ENCODE results near the gene ELMO1.
"Not testable (repeated sequence)": the region's sequence is repeated elsewhere in the genome, so short reads cannot be mapped to it uniquely, and the experiment has no call there.

The ELMO1 gene

DNA sequence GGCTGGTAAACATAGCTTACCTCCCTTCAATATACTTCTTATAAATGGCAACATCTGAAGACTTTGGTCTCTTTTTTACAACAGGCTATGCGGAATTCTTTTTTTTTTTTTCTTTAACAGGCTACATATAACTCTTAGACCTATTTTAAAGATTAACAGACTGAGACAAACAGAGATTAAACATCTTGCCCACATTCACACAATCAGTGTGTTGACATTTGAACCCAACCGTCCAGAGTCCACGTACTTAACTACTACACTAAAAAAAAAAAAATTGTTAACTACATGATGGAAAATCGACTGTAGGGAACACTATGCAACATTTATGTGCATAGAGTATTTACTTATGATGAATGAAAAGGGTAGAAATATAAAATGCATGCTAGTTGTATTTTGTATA lies 298.5 kb downstream of the ELMO1 start:
- in situ Hi-C loops (cut with MboI; ENCODE audit: low sequenced_read_pairs) = no loop called here

DNA sequence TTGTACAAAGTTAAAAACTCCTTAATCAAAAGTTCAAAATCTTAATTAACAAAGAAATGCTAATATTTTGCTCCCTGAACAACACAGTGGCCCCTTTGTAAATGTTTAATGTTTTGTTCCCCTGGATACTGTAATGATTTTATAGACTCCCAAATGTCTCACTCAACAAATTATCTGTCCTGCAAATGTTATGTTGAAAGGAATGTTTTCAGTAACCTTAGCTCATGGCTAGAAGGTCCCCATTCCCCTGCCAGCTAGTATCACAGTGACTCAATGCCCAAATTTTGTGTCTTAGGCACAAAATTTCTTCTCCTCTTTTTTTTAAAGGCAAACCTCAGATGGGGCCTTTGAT lies 298.9 kb downstream of the ELMO1 start:
- in situ Hi-C loops (cut with MboI; ENCODE audit: low sequenced_read_pairs) = no loop called here

DNA sequence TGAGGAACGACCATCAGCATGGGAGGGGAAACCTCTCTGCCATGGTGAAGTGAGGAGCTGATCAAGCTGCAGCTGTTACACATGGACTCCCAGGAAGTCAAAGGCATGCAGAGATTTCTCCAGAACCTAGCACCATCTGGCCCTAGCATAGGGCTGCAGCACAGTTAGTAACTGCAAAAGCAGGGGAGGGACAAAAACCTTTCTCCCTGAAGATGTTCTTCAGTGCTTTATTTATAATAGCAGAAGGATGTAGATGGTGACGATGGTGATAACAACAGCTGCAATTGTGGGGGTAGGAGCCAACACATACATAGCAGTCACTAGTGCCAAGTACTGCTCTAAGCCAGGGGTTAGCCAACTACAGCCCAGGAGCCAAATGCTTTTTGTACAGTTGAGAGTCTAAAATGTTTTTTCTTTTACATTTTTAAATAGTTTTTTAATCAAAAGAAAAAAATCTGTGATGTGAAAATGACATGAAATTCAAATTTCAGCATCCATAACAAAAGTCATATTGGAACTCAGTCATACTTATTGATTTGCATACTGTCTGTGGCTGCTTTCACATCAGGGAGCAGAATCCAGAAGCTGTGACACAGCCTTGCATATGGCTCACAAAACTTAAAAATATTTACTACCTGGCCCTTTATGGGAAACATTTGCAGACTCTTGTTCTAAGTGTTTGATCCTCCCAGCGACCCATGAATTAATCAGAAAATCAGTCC lies 299.5 kb downstream of the ELMO1 start:
- in situ Hi-C loops (cut with MboI; ENCODE audit: low sequenced_read_pairs) = no loop called here

DNA sequence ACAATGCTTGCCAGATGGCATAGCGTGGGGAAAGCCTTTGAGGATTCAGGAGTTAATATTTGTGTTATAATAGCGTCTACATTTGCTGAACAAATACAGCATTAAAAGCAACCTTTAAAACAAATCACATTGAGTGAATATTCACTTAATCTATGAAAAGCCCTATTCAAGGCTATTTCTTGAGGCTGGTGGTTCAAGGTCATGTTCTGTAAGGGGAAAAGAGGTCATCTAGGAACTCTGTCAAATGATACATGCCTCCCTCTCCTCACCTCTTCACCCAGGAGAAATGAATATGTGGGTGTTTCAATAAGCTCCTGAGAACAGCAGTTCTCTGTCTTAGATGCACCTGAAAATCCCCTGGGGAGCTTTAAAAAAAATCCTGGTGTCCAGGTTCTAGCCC lies 303.0 kb downstream of the ELMO1 start:
- in situ Hi-C loops (cut with MboI; ENCODE audit: low sequenced_read_pairs) = no loop called here

DNA sequence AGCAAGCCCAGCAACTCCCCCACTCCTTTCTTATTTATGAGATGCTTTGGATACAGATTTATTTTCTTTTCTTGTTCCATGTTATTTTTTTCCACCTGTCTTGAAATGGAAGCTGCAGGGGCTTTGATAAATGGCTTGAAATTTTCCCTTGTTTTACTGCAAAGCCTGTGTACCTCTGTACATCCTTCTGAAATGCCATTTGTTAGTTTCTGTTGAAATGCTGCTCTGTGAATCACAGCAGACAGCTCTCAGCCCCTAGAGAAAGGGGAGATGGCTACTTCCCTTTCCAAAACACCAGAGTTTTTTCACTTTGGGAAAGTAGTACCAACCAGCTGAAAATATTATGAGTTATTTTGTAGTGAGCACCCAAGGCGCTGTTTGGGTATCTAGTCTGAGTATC lies 304.2 kb downstream of the ELMO1 start:
- in situ Hi-C loops (cut with MboI; ENCODE audit: low sequenced_read_pairs) = no loop called here

DNA sequence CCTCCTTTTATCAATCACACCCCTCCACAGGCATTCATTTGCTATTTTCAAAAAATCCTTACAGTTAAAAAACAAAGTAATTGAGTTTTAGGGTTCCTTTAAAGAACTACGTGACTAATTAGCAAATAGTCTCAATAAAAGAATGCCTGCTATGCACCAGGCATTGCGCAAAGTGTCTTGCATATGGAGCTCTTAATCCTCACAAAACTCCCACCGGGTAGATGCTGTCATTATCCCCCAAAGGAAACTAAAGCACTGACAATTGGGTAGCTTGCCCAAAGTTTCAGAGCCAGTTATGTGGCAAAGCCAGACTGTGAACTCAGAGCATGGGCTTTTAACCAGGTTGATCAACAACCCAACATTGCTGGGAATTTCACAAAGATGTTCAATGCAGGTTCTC lies 305.7 kb downstream of the ELMO1 start:
- in situ Hi-C loops (cut with MboI; ENCODE audit: low sequenced_read_pairs) = no loop called here

DNA sequence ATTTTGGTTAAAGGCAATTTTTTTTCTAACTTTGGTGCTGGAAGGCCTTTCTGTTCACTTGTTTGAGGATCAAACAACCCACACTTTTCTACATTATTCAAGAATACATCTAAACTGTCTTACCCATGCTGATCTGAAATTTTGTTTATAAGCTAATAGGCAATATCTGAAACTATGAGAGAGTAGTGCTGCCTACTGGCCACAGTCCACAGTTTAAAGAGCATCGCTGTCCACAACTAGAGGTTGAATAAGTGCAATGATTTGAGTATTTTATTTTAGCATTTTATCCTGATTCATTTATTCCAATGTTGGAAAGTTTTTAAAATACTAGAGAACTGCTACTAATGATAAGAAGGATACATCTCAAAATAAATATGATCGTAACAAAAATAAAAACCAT lies 306.9 kb downstream of the ELMO1 start:
- in situ Hi-C loops (cut with MboI; ENCODE audit: low sequenced_read_pairs) = no loop called here

DNA sequence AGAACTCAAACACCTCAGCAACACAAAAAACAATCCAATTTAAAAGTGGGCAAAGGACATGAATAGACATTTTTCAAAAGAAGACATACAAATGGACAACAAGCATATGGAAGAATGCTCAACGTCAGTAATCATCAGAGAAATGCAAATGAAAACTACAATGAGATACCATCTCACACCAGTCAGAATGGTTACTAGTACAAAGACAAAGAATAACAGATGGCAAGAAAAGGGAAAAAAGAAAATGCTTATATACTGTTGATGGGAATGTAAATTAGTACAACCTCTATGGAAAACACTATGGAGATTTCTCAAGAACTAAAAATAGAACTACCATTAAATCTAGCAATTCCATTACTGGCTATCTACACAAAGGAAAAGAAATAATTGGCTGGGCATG lies 314.8 kb downstream of the ELMO1 start:
- in situ Hi-C loops (cut with MboI; ENCODE audit: low sequenced_read_pairs) = not testable (repeated sequence)

DNA sequence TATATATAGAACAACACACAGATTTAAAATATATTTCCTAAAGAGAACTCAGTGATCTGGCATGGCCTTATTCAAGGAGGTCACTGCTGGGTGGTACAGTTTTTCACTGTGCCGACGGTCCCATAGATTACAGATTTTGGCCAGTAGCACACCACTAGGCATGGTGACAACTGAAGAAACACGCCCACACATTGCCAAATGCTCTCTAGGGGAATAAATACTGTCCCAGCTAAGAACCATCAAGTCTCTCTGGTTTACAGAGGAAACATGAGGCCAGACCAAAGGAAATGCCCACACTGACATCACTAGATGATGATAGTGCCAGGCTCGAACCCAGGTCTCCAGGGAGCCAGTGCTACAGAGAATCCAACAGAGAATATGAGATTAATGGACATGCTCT lies 316.8 kb downstream of the ELMO1 start:
- in situ Hi-C loops (cut with MboI; ENCODE audit: low sequenced_read_pairs) = no loop called here

DNA sequence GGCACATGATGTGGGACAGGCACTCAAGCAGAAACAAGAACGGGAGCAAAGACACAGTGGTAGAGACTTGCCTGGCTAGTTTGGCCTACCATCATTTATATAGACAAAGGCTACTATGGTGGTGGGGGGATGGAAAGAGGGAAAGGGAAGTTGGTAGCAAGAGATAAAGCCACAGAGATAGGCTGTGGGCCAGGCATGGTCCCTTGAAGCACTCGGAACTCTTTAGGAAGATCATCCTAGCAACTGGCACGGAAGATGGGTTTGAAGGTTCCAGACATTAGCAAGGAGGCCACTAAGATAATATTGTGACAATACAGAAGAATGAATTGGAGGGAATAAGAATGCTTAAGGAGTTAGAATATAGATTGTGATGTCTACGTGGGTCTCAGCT lies 319.6 kb downstream of the ELMO1 start:
- in situ Hi-C loops (cut with MboI; ENCODE audit: low sequenced_read_pairs) = no loop called here

DNA sequence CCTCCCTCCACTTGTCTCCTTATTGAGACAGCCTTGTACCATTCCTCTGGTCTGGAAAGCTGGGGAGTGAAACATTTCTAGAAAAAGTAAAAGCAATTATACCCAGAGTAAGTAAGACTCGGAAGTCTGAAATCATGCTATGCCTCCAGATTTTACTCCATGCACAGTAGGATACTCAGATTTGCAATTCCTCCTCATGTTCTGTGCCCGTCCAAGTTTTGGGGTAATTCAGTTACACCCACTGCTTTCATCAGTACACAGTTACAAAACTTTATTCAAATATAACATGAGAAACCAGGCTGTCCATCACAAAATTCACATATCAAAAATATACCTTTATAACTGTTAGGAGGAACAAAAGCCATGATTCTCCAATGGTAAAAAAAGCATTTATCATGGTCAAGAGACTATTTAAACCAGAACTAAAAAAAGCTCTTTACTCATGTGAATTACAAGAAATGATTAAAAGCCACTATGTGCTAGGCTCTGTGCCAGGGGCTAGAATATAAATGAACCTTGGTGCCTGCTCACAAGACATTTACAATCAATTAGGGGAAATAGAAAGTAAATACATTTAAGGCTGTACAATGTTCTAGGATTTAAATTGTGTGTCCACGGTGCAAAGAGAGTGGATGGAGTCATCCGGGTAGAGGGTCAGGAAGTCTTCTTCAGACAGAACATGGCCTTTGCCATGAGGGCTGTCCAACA lies 320.2 kb downstream of the ELMO1 start:
- in situ Hi-C loops (cut with MboI; ENCODE audit: low sequenced_read_pairs) = no loop called here

DNA sequence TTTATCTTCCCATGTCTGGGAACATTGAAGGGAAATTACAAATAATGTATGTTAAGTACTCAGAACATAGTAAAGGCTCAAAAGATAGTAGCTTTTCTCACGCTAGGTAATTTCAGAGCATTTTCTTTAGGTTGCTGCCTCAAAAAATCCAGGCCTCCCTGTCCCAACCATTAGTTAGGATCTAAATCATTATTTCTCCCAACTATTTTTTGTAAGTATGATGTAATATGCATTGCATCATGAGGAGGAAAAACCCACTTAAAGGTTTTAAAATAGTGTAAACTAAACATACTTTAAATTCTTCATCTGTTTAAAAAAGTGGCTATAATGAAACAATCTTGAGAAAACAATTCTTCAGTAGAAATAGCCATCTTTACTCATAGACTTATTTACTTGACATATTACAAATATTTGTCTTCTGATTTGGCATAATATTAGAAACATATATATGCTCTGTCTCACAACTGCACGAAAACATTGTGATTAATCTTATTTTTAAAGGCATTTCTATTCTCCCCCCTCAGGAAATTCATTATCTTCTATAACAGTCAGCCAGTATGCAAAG lies 329.3 kb downstream of the ELMO1 start:
- in situ Hi-C loops (cut with MboI; ENCODE audit: low sequenced_read_pairs) = no loop called here

DNA sequence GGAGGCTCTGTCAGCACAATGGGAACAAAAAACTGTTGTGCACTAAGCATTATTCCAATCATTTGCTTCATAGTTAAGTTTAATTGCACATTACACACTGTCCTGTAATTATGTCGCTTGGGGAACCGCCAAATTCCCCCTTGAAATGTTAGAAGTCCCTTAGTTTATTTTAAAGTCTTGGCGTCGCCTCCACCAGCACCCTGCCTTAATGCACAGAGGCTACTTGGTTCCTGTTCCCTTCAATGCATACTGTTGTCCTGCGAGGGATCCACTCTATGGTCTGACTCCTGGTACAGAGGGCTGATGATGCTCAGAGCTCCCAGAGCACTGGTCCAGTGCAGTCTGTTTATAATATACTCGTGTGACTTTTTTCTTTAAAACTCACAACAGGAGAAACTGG lies 330.7 kb downstream of the ELMO1 start:
- in situ Hi-C loops (cut with MboI; ENCODE audit: low sequenced_read_pairs) = no loop called here

DNA sequence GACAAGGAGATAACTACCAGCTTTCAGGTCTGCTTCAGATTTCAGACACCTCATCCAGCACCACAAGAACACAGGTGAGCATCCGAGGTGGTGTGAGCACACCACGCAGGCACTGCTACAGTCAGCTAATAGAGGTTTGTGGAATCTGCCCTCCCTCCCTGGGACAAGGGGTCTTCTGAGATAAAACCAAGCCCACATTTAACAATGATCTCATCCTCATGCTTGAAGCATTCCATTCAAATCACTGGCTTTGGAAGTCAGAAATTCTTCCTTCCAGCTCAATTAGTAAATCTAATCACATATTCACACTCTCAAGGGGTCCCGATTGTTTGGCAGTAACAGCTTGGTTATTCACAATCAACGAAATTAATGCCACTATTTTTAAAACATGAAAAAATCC lies 331.4 kb downstream of the ELMO1 start:
- in situ Hi-C loops (cut with MboI; ENCODE audit: low sequenced_read_pairs) = no loop called here

DNA sequence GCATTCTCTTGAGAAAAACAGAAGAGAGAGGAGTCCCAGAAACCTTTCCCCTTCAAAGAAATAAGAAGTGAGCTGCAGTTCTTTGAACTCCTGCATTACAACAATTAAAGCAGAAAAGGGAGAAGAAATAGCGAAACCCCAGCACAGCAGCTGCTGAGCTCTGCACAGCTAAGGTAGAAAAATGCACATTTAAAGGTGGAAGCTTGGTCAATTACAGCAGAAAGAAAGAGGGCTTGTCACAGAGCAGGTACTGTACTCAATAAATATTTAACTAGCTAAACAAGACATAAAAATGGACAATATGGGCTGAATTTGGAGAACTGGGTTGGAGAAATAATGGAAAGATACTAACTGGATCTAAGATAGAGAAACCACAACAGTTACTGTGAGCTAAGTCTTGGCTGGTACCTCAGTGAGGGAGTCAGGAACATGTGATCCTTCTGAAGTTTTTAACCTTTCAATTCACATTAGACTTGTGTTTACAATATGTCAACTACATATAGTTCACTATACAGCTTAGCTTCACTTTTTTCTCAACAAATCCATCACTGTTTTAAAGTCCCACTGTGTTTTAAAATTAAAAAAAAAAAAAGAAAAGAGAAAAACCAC lies 332.5 kb downstream of the ELMO1 start:
- in situ Hi-C loops (cut with MboI; ENCODE audit: low sequenced_read_pairs) = no loop called here

DNA sequence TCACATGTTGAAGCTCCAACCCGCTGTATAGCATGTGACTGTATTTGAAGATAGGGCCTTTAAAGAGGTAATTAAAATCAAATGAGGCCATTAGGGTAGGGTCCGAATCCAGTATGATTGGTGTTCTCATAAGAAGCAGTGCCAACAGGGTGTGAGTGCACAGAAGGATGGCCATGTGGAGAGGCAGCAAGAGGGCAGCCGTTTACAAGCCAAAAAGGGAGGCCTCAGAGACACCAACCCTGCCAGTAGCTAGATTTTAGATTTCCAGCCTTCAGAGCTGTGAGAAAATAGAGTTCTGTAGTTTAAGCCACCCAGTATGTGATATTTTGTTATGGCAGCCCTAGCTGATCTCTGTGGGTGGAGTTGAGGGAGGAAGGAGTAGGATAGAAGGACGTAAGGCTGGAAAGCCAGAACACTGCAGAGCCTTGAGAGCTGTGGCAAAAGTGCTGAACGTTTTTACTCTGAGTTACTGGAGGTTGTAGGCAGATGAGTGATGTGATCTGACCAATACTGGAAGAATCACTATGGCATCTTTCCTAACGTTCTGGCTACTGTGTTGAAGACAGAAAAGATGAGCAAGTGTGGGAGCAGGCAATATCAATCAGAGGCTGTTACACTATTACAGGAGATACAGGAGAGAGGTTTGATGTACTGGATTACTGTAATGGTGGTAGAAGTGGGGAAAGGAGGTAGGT lies 334.9 kb downstream of the ELMO1 start:
- in situ Hi-C loops (cut with MboI; ENCODE audit: low sequenced_read_pairs) = no loop called here

DNA sequence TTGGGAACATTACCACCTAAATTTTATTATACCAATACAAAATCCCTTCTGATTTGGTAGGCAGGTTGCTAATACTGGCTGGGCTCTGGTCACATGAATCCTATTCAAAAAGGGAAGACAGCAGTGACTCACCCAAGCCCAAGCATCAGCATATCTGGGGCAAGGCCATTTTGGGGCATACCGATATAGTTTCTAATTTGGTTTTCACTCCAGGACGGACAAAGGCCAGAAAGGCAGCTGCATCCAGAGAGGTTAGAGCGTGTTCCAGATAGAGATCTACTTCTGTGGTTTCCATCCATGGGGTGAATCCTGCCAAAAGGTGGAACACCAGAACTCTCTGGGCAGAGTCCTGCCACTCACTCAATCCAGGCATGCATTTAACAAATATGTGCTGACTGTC lies 335.8 kb downstream of the ELMO1 start:
- in situ Hi-C loops (cut with MboI; ENCODE audit: low sequenced_read_pairs) = no loop called here

DNA sequence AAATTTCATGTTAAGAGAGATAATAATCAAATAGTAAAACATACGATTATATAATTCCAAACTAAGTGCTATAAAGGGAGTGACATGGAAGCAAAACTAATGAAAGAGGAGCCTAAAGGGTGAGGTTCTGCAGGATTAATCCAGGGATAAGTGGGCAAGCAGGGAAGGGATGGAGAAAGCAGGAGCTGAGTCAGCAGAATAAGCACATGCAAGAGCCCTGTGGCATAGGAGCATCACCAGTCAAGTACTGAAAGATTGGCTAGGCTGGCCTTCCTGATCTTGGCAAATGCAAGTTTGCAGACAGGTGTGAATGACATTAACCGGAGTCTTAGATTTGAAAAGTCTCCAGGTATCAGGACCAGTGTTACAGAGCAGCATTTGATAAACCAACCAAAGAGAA lies 336.4 kb downstream of the ELMO1 start:
- in situ Hi-C loops (cut with MboI; ENCODE audit: low sequenced_read_pairs) = no loop called here

DNA sequence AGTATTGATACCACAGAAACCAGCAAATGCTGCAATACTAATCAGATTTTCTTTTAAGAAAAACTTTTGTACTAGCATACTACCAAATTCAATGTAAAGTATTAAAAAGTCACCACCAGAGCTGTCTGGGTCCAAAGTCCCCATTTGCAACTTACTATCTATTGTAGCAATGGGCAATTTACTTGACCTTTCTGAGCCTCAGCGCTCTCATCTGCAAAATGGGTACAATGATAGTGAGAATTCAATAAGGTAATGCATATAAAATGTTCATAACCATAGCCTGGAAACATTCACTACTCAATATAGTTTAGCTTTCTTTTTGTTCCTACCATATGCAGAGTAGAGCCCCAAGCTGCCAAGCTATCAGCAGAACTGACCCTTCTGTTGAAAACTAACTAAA lies 337.2 kb downstream of the ELMO1 start:
- in situ Hi-C loops (cut with MboI; ENCODE audit: low sequenced_read_pairs) = no loop called here

DNA sequence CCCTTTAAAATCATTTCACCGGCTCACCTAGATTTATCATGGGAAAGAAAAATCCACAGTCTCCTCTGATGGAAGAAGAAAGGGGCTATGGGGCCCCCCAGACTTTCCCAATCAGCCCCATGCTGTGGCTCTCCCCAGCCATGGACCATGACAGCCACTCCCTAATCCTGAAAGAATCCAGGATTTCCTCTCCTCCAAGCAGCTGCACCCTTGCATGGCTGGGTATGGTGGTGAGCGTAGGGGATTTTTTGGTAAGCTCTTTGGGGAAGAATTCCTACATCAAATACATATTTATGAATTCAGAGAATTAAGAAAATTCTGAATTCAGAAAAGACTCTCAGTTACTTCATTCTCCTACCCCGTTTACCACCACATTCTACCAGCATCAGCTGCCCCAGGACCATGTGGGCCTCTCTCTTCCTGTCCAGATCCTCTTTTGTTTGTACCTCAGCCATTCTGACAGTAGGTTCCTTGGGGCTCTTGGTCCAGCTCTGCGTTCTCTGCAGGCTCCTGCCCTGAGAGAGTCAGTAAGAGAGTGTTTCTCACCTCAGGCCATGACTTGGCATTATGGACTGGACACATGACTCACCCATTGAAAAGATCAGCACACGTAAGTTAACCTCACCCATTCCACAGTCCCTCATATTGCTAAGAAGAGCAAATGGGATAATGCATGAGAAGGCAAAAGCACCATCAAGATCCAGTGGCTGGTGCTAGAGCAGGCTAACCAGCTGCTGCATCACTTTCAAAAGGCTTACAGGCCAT lies 337.8 kb downstream of the ELMO1 start:
- in situ Hi-C loops (cut with MboI; ENCODE audit: low sequenced_read_pairs) = no loop called here

DNA sequence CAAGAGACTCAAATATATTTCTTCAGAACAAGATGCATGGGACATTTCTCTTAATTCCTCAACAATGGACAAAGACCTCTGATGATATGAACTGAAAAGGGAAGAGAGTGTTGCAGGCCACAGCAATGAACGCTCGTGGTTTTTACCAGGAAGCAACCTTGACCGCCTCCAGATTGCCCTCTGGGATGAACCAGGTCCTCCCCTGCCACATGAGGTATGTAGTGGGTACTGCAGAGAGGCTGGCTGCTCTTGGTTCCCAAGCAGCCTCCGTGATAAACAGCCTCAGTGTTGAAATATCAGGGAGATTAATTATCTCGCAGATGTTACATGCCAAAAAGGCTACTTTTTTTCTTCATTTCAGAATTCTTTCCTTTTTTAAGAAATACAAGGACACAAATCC lies 338.8 kb downstream of the ELMO1 start:
- in situ Hi-C loops (cut with MboI; ENCODE audit: low sequenced_read_pairs) = no loop called here

Data from hTERT RPE-1 (cell line).